GM19099 (cell line): ENCODE measurements around the gene ADORA1.

Source experiments
- POLR2A ChIP-seq: IDR thresholded peaks from 3 replicates; pipeline ENCODE4 v1.6.1; 2011; ENCODE audit warnings: low read depth; ENCODE audit not compliant: insufficient read length; ENCODE audit errors: extremely low read depth

The ADORA1 gene

DNA sequence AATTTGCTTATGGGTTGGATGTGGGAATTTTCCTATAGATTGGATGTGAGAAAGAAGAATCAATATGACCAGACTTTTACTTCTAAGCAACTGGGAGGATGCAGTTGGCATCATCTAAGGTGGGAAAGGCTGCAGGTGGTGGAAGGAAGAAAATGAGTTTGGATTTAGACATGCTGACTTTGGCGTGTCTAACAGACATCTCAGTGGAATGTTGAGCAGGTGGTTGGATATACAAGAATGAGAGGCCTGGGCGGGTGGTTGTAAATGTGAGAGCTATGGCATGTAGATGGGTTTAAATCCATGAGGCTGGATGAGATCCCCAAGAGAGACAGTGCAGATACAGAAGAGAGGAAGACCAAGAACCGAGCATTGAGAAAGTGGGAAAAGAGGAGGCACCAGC lies 10.5 kb downstream of the ADORA1 start:
- no peak for TF ChIP-seq POLR2A

GRCh38 chr1:203139976-203140475 lies 12.5 kb downstream of the ADORA1 start:
- no peak for TF ChIP-seq POLR2A

GRCh38 chr1:203140743-203141520 lies 13.4 kb downstream of the ADORA1 start:
- no peak for TF ChIP-seq POLR2A

GRCh38 chr1:203142124-203142523 lies 14.6 kb downstream of the ADORA1 start:
- TF ChIP-seq POLR2A: no peak

GRCh38 chr1:203142684-203143408 lies 15.3 kb downstream of the ADORA1 start:
- TF ChIP-seq POLR2A: no peak

- TF ChIP-seq POLR2A: no peak
These were observed 16.1 kb downstream of the ADORA1 start for GRCh38 chr1:203143641-203144040.

DNA sequence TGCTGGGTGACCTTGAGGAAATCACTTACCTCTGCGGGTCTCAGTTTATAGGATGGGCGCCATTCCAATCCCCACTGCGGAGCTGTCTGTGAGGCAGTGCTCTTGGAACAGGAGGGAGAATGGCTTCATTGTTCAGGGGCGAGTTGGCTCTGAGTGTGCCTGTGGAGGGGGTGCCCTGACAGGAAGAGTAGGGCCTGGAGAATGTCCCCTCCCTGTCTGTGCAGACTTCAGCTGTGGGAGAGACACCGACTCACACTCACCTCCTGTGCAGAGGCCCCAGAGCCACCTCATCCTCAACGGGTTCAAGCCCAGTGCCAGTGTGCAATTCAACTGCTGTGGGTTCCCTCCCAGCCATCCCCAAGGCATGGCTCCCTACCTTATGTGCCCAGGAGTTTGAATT lies 17.1 kb downstream of the ADORA1 start:
- no peak for TF ChIP-seq POLR2A

GRCh38 chr1:203145321-203146041 lies 18.0 kb downstream of the ADORA1 start:
- no peak for TF ChIP-seq POLR2A

DNA sequence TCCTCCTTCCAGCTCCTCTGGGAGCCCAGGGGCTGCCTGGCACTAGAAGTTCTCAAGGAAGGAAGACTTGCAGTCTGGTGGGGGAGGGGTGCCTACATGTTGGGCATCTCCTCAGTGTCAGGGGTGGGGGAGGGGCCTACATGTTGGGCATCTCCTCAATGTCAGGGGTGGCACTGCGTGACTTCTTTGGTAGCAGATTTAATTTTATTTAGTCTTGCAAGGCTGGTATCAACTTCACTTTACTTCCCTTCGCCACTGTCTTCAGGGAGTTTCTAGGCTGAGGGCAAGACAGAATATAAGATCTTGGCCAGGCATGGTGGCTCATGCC lies 18.5 kb downstream of the ADORA1 start:
- no peak for TF ChIP-seq POLR2A

DNA sequence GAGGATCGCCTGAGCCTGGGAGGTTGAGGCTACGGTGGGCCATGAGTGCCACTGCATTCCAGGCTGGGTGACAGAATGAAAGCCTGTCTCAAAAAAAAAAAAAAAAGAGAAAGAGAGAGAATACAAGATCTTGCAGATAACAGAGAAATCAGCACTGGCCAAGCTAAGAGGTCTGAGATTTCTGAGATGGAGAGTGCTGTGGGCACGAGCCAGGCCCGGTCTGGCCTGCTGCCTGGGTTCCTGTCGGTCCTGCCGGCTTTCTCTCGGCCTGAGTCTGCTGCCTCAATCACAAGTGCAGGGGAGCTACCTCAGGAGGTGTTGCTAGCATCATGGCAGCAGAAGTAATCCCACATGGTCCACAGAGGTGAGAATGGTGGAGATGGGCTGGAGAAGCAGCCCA lies 19.0 kb downstream of the ADORA1 start:
- no peak for TF ChIP-seq POLR2A

GRCh38 chr1:203147376-203147775 lies 19.9 kb downstream of the ADORA1 start:
- TF ChIP-seq POLR2A: no peak

DNA sequence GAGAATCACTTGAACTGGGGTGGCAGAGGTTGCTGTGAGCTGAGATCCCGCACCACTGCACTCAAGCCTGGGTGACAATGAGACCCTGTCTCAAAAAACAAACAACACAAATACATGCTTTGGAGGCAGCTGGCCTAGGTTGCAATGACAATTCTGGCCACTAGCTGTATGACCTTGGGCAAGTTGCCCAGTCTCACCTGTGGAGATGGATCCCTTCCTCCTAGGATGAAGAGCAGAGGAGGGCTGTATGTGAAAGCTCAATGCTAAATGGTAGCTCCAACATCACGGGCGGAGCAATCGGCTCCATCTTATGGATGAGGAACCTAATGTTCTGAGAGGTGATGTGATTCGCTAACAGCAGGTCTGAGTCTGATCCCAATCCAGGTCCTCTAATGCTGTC lies 20.6 kb downstream of the ADORA1 start:
- no peak for TF ChIP-seq POLR2A

- TF ChIP-seq POLR2A: no peak
These were observed 21.1 kb downstream of the ADORA1 start for GRCh38 chr1:203148579-203148978.

DNA sequence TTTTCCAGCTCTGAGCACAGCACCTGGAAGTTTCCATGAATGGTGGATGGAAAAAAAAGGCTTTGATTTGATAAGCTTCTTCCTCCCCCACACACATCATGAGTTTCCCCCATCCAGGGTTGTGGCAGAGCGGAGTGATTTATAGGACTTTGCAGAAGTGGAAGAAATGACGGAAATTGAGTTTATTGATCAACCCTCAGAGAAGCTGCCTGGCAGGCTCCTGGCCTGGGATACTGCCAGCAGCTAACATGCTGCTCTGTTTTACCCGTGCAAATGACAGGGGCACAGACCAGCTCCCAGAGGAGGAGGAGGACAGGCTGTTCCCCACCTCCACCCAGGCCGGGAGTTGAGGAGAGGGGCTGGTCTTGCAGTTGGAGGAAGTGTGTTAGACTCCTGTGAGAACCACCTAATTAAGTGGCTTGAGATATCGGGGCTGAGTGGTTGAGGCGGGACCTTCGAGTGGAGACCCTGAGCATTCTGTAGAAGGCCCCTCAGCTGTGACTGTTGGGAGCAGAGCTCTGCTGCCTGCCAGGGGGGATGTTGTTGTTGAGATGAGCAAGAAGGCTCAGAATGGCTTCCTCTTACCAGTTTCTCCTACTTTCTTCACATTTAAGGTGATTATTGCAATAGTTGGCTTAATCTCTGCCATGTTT lies 21.8 kb downstream of the ADORA1 start:
- TF ChIP-seq POLR2A: no peak

DNA sequence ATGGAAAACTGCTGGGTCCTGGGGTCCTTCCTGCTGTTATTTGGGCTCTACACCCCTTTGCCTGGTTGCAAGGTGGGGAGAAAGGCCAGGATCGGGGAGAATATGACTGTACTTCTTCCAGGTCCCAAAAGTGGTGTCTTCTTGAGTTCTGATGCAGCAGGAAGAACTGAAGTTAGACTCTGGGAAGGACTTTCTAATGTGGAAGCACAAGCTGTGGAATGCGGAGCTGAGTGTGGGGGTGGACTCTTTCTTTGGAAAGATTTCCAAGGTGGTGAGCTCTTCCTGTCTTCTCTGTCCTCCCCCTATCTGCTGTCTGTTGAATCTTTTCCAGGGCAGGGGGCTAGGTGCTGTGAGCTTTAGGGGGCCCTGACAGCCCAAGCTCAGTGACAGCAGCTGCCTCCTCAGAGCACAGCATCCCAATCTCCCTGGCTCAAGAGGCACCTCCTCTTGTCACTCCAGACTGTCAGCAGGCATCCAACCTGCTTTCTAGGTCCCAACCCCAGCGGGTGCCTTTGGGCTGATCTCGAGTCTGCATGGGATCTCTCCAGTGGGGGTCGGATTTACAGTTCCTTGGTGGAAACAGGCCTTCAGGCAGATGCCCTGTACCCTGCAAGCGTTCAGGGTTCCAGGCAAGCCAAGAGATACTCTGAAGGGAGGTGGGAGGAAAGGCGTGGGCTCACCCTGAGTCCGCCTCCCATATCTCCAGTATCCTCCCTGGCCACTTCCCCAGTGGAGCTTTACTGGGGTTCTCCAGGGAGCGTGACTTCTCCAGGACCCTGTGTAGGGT lies 23.2 kb downstream of the ADORA1 start:
- TF ChIP-seq POLR2A: no peak
